Spleen (tissue), 11 donors: Measurements from ENCODE around the gene GABRG3. TPM values are rescaled to one million over a fixed set of nuclear protein-coding genes. Genes with fewer than 3 reads are reported as not detected.

Source experiments
- DNase-seq: peaks from one replicate; pipeline ENCODE4 v3.0.0-alpha.2; 2020
- H3K27ac ChIP-seq, 8 donors: fragments of 200-600 bp; sonication (generic) in 7 of 8; 1 replicate in 4 of 8; 2 replicates in 4 of 8; pipeline versions ENCODE4 v1.5.0 to v1.8.0; 2016 to 2021; ENCODE audit warnings: inconsistent platforms in 4 of 8, mild to moderate bottlenecking in 4 of 8, moderate library complexity in 1 of 8
- H3K27me3 ChIP-seq, 7 donors: fragments of 200-600 bp; sonication (generic) in 6 of 7; replicated peaks in 1 of 7; 1 replicate in 4 of 7; 2 replicates in 3 of 7; pipeline versions ENCODE4 v1.5.0 to v1.8.0; 2016 to 2021; ENCODE audit warnings: inconsistent platforms in 3 of 7, mild to moderate bottlenecking in 1 of 7
- H3K36me3 ChIP-seq, 6 donors: fragments of 200-600 bp; sonication (generic) in 5 of 6; 1 replicate in 4 of 6; 2 replicates in 2 of 6; pipeline versions ENCODE4 v1.5.0 to v1.8.0; 2016 to 2021; ENCODE audit warnings: inconsistent platforms in 2 of 6
- H3K4me1 ChIP-seq, 6 donors: fragments of 200-600 bp; sonication (generic) in 5 of 6; 1 replicate in 3 of 6; 2 replicates in 3 of 6; pipeline versions ENCODE4 v1.5.0 to v1.8.0; 2016 to 2021; ENCODE audit warnings: inconsistent platforms in 3 of 6
- H3K4me3 ChIP-seq, 8 donors: fragments of 200-600 bp; sonication (generic) in 7 of 8; 1 replicate in 4 of 8; 2 replicates in 4 of 8; pipeline versions ENCODE4 v1.5.0 to v1.8.0; 2016 to 2021; ENCODE audit warnings: inconsistent platforms in 4 of 8, mild to moderate bottlenecking in 4 of 8, moderate library complexity in 2 of 8
- H3K9me3 ChIP-seq, 8 donors: fragments of 200-600 bp; sonication (generic) in 7 of 8; 1 replicate in 4 of 8; 2 replicates in 4 of 8; pipeline versions ENCODE4 v1.5.0 to v1.8.0; 2016 to 2021; ENCODE audit warnings: inconsistent platforms in 4 of 8
- CTCF ChIP-seq, 11 experiments: fragments of 200-600 bp in 7 of 11; fragments of 450-650 bp in 4 of 11; sonication (generic) in 4 of 11; IDR thresholded peaks in 8 of 11; conservative IDR thresholded peaks in 3 of 11; 1 replicate in 7 of 11; 2 replicates in 4 of 11; pipeline versions ENCODE4 v1.4.0 to v1.8.0; 2016 to 2021; ENCODE audit warnings: antibody characterized with exemption in 11 of 11, inconsistent platforms in 4 of 11, mild to moderate bottlenecking in 1 of 11
- POLR2A ChIP-seq, 3 donors: fragments of 450-650 bp; IDR thresholded peaks; one replicate each; pipeline ENCODE4 v1.5.1; 2017; ENCODE audit warnings: antibody characterized with exemption in 3 of 3, mild to moderate bottlenecking in 1 of 3
- POLR2AphosphoS5 ChIP-seq, 3 donors: sonication (generic); formaldehyde crosslinking; IDR thresholded peaks; one replicate each; pipeline ENCODE4 v1.5.1; 2017; ENCODE audit warnings: antibody characterized with exemption in 3 of 3
- WGBS, 5 donors: extraction: QIAGEN DNeasy Blood & Tissue Kit in 3 of 5; methylation state at CpG; one replicate each; pipeline versions ENCODE4 v1.1.5 to v1.1.7; 2013 to 2018; 5-methylcytosine and 5-hydroxymethylcytosine counted together
- intact Hi-C: fragments of 100-400 bp; cut with DNase I; formaldehyde crosslinking; loops from one replicate; pipeline ENCODE4 v1.15.0; 2023; ENCODE audit warnings: low total_unique reads
- polyA plus RNA-seq, 3 donors: library from polyadenylated mRNA; stranded (reverse); fragments of 200-250 nt; gene quantifications; one replicate each; pipeline ENCODE4 v1.2.1, GENCODE V29; 2013
- total RNA-seq, 7 donors: library from RNA; depleted of rRNA in 3 of 7; stranded (reverse); fragments of >200 nt in 3 of 7; fragmentation: NEBNext Ultra II Directional in 4 of 7; extraction: Animal tissue kit (Norgen Biotek cat#: 25700) in 4 of 7; gene quantifications; one replicate each; pipeline versions ENCODE4 v1.1.0 to v1.2.1, GENCODE V29; 2016 to 2021
- donor health status: healthy with polysubstance abuse.
- donor health status: DM: no; HTN: no; CAD: no; lungs with moderate emphysema.
- donor health status: DM: no; HTN: no; CAD: no.
- donor health status: Bipolar disorder and iron deficiency.
- donor health status: healthy.
- donor health status: DM: no; HTN: no; CAD: no.
- donor health status: DM: yes; HTN: yes; CAD: no.

GABRG3 gene
- total and polyA plus RNA-seq, 10 donors: 0.14 to 19.6 (median 1.6) TPM

- intact Hi-C loops: no loop called here
- H3K9me3 ChIP-seq: peaks cover 0 to 17% (median 0%) of the 10 kb centered on the region in 8 donors
- no peak overlapping the region for H3K27ac ChIP-seq
- H3K4me3 ChIP-seq: no peak overlapping the region
- TF ChIP-seq CTCF (IDR thresholded peaks at IDR 0.05 in 8 of 11, conservative IDR thresholded peaks at IDR 0.05 in 3 of 11) (no peak), POLR2AphosphoS5 (IDR thresholded peaks at IDR 0.05) (no peak), POLR2A (IDR thresholded peaks at IDR 0.05) (no peak)
- no peaks in the 10 kb centered on the region for H3K27me3 ChIP-seq
- DNase-seq: no peak
- H3K36me3 ChIP-seq: no peaks in the 10 kb centered on the region
- H3K4me1 ChIP-seq: no peaks in the 10 kb centered on the region
These were observed 452.0 kb downstream of the GABRG3 start for GRCh38 chr15:27422997-27423396.

GRCh38 chr15:27426805-27427204 is 455.8 kb downstream of the GABRG3 start:
- TF ChIP-seq POLR2A (IDR thresholded peaks at IDR 0.05) (no peak), CTCF (IDR thresholded peaks at IDR 0.05 in 8 of 11, conservative IDR thresholded peaks at IDR 0.05 in 3 of 11) (no peak), POLR2AphosphoS5 (IDR thresholded peaks at IDR 0.05) (no peak)
- H3K36me3 ChIP-seq: no peaks in the 10 kb centered on the region
- H3K27ac ChIP-seq: no peak overlapping the region
- H3K9me3 ChIP-seq: peaks cover 0 to 39% (median 15%) of the 10 kb centered on the region in 8 donors
- H3K4me3 ChIP-seq: no peak overlapping the region
- intact Hi-C loops: no loop called here
- no peaks in the 10 kb centered on the region for H3K4me1 ChIP-seq
- H3K27me3 ChIP-seq: no peaks in the 10 kb centered on the region
- no peak for DNase-seq
- 67 to 69% (median 67%) methylated on average over 1 of the region's 1 CpG for WGBS, 5 donors

GRCh38 chr15:27427276-27427675 is 456.3 kb downstream of the GABRG3 start:
- Histone ChIP-seq H3K9me3 (peaks cover 0 to 39% (median 17%) of the 10 kb centered on the region in 8 donors), H3K4me3 (no peak overlapping the region), H3K4me1 (no peaks in the 10 kb centered on the region), H3K27ac (no peak overlapping the region), H3K36me3 (no peaks in the 10 kb centered on the region), H3K27me3 (no peaks in the 10 kb centered on the region)
- WGBS, 5 donors: 86 to 96% (median 92%) methylated on average over 1 of the region's 1 CpG
- intact Hi-C loops: no loop called here
- TF ChIP-seq POLR2AphosphoS5 (IDR thresholded peaks at IDR 0.05): no peak
- DNase-seq: no peak

GRCh38 chr15:27428151-27428550 is 457.2 kb downstream of the GABRG3 start:
- no peaks in the 10 kb centered on the region for H3K4me1 ChIP-seq
- 71 to 95% (median 94%) methylated on average over 3 of the region's 3 CpGs for WGBS, 5 donors
- no peaks in the 10 kb centered on the region for H3K36me3 ChIP-seq
- no peak overlapping the region for H3K27ac ChIP-seq
- TF ChIP-seq POLR2A (IDR thresholded peaks at IDR 0.05): no peak
- TF ChIP-seq CTCF (IDR thresholded peaks at IDR 0.05 in 8 of 11, conservative IDR thresholded peaks at IDR 0.05 in 3 of 11): no peak
- TF ChIP-seq POLR2AphosphoS5 (IDR thresholded peaks at IDR 0.05): no peak
- peaks cover 0 to 47% (median 20%) of the 10 kb centered on the region in 8 donors for H3K9me3 ChIP-seq
- intact Hi-C loops: no loop called here
- H3K27me3 ChIP-seq: no peaks in the 10 kb centered on the region
- DNase-seq: no peak
- H3K4me3 ChIP-seq: no peak overlapping the region

GRCh38 chr15:27429577-27429976 is 458.6 kb downstream of the GABRG3 start:
- H3K4me1 ChIP-seq: no peaks in the 10 kb centered on the region
- peaks cover 0 to 53% (median 23%) of the 10 kb centered on the region in 8 donors for H3K9me3 ChIP-seq
- TF ChIP-seq CTCF (IDR thresholded peaks at IDR 0.05 in 8 of 11, conservative IDR thresholded peaks at IDR 0.05 in 3 of 11) (no peak), POLR2A (IDR thresholded peaks at IDR 0.05) (no peak), POLR2AphosphoS5 (IDR thresholded peaks at IDR 0.05) (no peak)
- intact Hi-C loops: no loop called here
- no peaks in the 10 kb centered on the region for H3K36me3 ChIP-seq
- no peak overlapping the region for H3K4me3 ChIP-seq
- 89 to 94% (median 91%) methylated on average over 4 of the region's 4 CpGs for WGBS, 5 donors
- H3K27me3 ChIP-seq: no peaks in the 10 kb centered on the region
- no peak for DNase-seq
- no peak overlapping the region for H3K27ac ChIP-seq
